ENCODE results near the gene SDE2. TPM values are rescaled to one million over a fixed set of nuclear protein-coding genes. Genes with fewer than 3 reads are reported as not detected.

Gene SDE2
- total and polyA plus RNA-seq, 2 of the 4 experiments (the other 2 are of a cell fraction) = 8.5 to 14.7 TPM

GRCh38 chr1:225990705-225991464 lies 8.3 kb downstream of the SDE2 start:
- H4K8ac ChIP-seq (ENCODE audit: low read depth in 2 of 2, low read length in 2 of 2) = no peak overlapping the region
- H2BK120ac ChIP-seq (ENCODE audit: low read depth, low read length) = no peak overlapping the region
- WGBS, 2 experiments (ENCODE audit: extremely low coverage in 2 of 2, insufficient read length in 1 of 2) = no CpG with 5 or more reads among the region's 5 CpGs
- no peak overlapping the region for H3K23ac ChIP-seq (ENCODE audit: low read depth, low read length)
- no peak overlapping the region for H3K56ac ChIP-seq (ENCODE audit: extremely low read depth, insufficient read depth, low read length)
- H3K14ac ChIP-seq (replicated peaks; ENCODE audit: low read depth, low read length) = no peak overlapping the region
- no peak for ATAC-seq (ENCODE audit: low read depth)
- H3K4me2 ChIP-seq (ENCODE audit: low read depth, low read length) = no peak overlapping the region
- H3K4me3 ChIP-seq (ENCODE audit: insufficient read depth, low read depth, low read length) = no peak overlapping the region
- H4K5ac ChIP-seq (ENCODE audit: low read depth, low read length) = no peak overlapping the region
- no peak for DNase-seq
- ChIA-PET POLR2A (ENCODE audit: unreplicated experiment) (no interaction called here), CTCF (no interaction called here)
- H2AK5ac ChIP-seq (ENCODE audit: low read depth, low read length) = no peak overlapping the region
- H3K27me3 ChIP-seq (ENCODE audit: control insufficient read depth, insufficient read depth, low read length) = no peaks in the 10 kb centered on the region
- no peak overlapping the region for H2AFZ ChIP-seq (replicated peaks; ENCODE audit: low read length, poor library complexity)
- H3K18ac ChIP-seq (ENCODE audit: low read depth, low read length) = no peak overlapping the region
- no TSS peak for BruUV-seq (replicated peaks)
- dilution Hi-C loops (cut with HindIII; ENCODE audit: low sequenced_read_pairs, unreplicated experiment) = loop anchor here (25.0 kb wide), 1 partner anchor 529 kb away; no protein-coding TSS in a partner anchor
- H2BK20ac ChIP-seq (ENCODE audit: low read depth, low read length) = no peak overlapping the region
- H2BK5ac ChIP-seq (ENCODE audit: low read depth, low read length, poor library complexity, severe bottlenecking) = no peak overlapping the region
- H2AK9ac ChIP-seq (replicated peaks; ENCODE audit: low read depth, low read length, poor library complexity) = no peak overlapping the region
- peaks cover 47% of the 10 kb centered on the region for H3K36me3 ChIP-seq (ENCODE audit: control insufficient read depth, insufficient read depth, low read length)
- no peak for TF ChIP-seq SMC3 (IDR thresholded peaks at IDR 0.05; ENCODE audit: low read depth, low read length)
- no peak for TF ChIP-seq BHLHE40 (IDR thresholded peaks at IDR 0.05; ENCODE audit: low read depth, low read length)
- TF ChIP-seq CHD1 (IDR thresholded peaks at IDR 0.05; ENCODE audit: low read depth, low read length) = no peak
- TF ChIP-seq MAZ (IDR thresholded peaks at IDR 0.05; ENCODE audit: borderline replicate concordance, low read depth, low read length) = no peak
- no peak for TF ChIP-seq ELK1 (IDR thresholded peaks at IDR 0.05; ENCODE audit: borderline replicate concordance, low read depth, low read length)
- no peak for TF ChIP-seq POLR2A (IDR thresholded peaks at IDR 0.05; ENCODE audit: low read depth, low read length)
- TF ChIP-seq RFX5 (IDR thresholded peaks at IDR 0.05; ENCODE audit: low read depth, low read length) = no peak
- TF ChIP-seq NFE2L2 (IDR thresholded peaks at IDR 0.05; ENCODE audit: low read depth, low read length) = no peak
- no peak for TF ChIP-seq MXI1 (IDR thresholded peaks at IDR 0.05; ENCODE audit: borderline replicate concordance, low read depth, low read length)
- no peak for TF ChIP-seq CEBPB (IDR thresholded peaks at IDR 0.05; ENCODE audit: low read depth, low read length)
- TF ChIP-seq RCOR1 (IDR thresholded peaks at IDR 0.05; ENCODE audit: insufficient replicate concordance, low read length) = no peak
- no peak for TF ChIP-seq USF2 (IDR thresholded peaks at IDR 0.05; ENCODE audit: low read depth, low read length)
- no peak for TF ChIP-seq CTCF (conservative IDR thresholded peaks at IDR 0.05; ENCODE audit: low read depth, low read length)
- H3K9ac ChIP-seq (ENCODE audit: low read depth, low read length) = no peak overlapping the region
- H3K79me1 ChIP-seq (ENCODE audit: low read depth in 1 of 2, low read length in 2 of 2) = peaks cover 5 to 14% of the 10 kb centered on the region in 2 experiments
- no peaks in the 10 kb centered on the region for H3K9me1 ChIP-seq (ENCODE audit: insufficient read depth, low read length)
- H3K9me3 ChIP-seq (ENCODE audit: control insufficient read depth, insufficient read depth, low read length) = no peaks in the 10 kb centered on the region
- peaks cover 7% of the 10 kb centered on the region; the same call in 1 of the 2 replicates for H4K20me1 ChIP-seq (ENCODE audit: insufficient read depth, low read length)
- no peak overlapping the region for H3K4ac ChIP-seq (ENCODE audit: low read depth, low read length)
- H2BK15ac ChIP-seq (ENCODE audit: low read depth, low read length) = no peak overlapping the region
- in situ Hi-C loops (cut with MboI; ENCODE audit: low sequenced_read_pairs) = no loop called here
- intact Hi-C loops (cut with micrococcal nuclease) = no loop called here
- no peak overlapping the region for H3K27ac ChIP-seq (ENCODE audit: insufficient read depth, low read length)
- no peak overlapping the region for H4K91ac ChIP-seq (ENCODE audit: insufficient read depth, low read depth, low read length)
- no peaks in the 10 kb centered on the region for H3K4me1 ChIP-seq (ENCODE audit: control insufficient read depth, insufficient read depth, low read length)

Data from IMR-90 (cell line).